Lung (tissue), 12 donors: ENCODE measurements around the gene OTX2. TPM values are rescaled to one million over a fixed set of nuclear protein-coding genes. Genes with fewer than 3 reads are reported as not detected.
A peak's percentile ranks its signal among the peaks of the same experiment; 100 is the strongest.

Experiments
- ATAC-seq: fragments of 200-7000 bp; cut with Tn5 transposase; one replicate; pipeline ENCODE4 v1.9.1; 2020; ENCODE audit warnings: moderate number of reproducible peaks; ENCODE audit not compliant: insufficient read depth, low FRiP score
- DNase-seq, 3 donors: peaks; one replicate each; pipeline ENCODE4 v3.0.0-alpha.2; 2013 to 2017
- H3K27ac ChIP-seq, 2 donors: one replicate each; pipeline ENCODE4 v1.5.1; 2013; ENCODE audit warnings: mild to moderate bottlenecking in 2 of 2, moderate library complexity in 2 of 2, control low read depth in 1 of 2, inconsistent platforms in 1 of 2, low read depth in 1 of 2, low read length in 1 of 2
- H3K27me3 ChIP-seq, 3 donors: one replicate each; pipeline ENCODE4 v1.5.1; 2013; ENCODE audit warnings: low read length in 2 of 3; ENCODE audit not compliant: control insufficient read depth in 3 of 3, insufficient read depth in 3 of 3
- H3K36me3 ChIP-seq, 4 donors: one replicate each; pipeline ENCODE4 v1.5.1; 2013; ENCODE audit warnings: low read length in 4 of 4, mild to moderate bottlenecking in 1 of 4, moderate library complexity in 1 of 4; ENCODE audit not compliant: control insufficient read depth in 4 of 4, insufficient read depth in 4 of 4
- H3K4me1 ChIP-seq, 5 donors: one replicate each; pipeline ENCODE4 v1.5.1; 2013; ENCODE audit warnings: low read length in 5 of 5, mild to moderate bottlenecking in 2 of 5, moderate library complexity in 1 of 5; ENCODE audit not compliant: control insufficient read depth in 5 of 5, insufficient read depth in 5 of 5
- H3K4me3 ChIP-seq: one replicate; pipeline ENCODE4 v1.5.1; 2013; ENCODE audit warnings: mild to moderate bottlenecking, control low read depth, moderate library complexity
- H3K9ac ChIP-seq, 2 donors: one replicate each; pipeline ENCODE4 v1.5.1; 2013; ENCODE audit warnings: low read length in 2 of 2, control low read depth in 1 of 2; ENCODE audit not compliant: insufficient read depth in 1 of 2
- H3K9me3 ChIP-seq, 4 donors: one replicate each; pipeline ENCODE4 v1.5.1; 2013; ENCODE audit warnings: low read length in 3 of 4, mild to moderate bottlenecking in 1 of 4, moderate library complexity in 1 of 4; ENCODE audit not compliant: control insufficient read depth in 4 of 4, insufficient read depth in 3 of 4
- CTCF ChIP-seq: IDR thresholded peaks from 2 replicates; pipeline ENCODE4 v1.5.1; 2012; ENCODE audit warnings: mild to moderate bottlenecking; ENCODE audit errors: control extremely low read depth, extremely low read depth
- WGBS, 2 donors: extraction: QIAGEN DNeasy Blood & Tissue Kit; methylation state at CpG; one replicate each; pipeline ENCODE4 v1.1.7; 2013; 5-methylcytosine and 5-hydroxymethylcytosine counted together
- polyA plus RNA-seq, 2 donors: library from polyadenylated mRNA; stranded (reverse); fragments of 200-250 nt; gene quantifications; one replicate each; pipeline ENCODE4 v1.2.1, GENCODE V29; 2013
- total RNA-seq, 2 donors: library from RNA; depleted of rRNA in 1 of 2; stranded (reverse); fragments of >200 nt in 1 of 2; gene quantifications; one replicate each; pipeline ENCODE4 v1.2.1, GENCODE V29; 2014 to 2021
- donor health status: control.
- donor health status: control.
- donor health status: Bipolar disorder and iron deficiency.
- donor health status: healthy.
- donor health status: DM: yes; HTN: yes; CAD: no.

The OTX2 gene
- total and polyA plus RNA-seq, 4 donors, result not detected

- no peaks in the 10 kb centered on the region for H3K36me3 ChIP-seq
- H3K4me1 ChIP-seq, result peaks cover 0 to 10% (median 0%) of the 10 kb centered on the region in 5 donors
- H3K4me3 ChIP-seq, result no peak overlapping the region
- 5 to 10% methylated on average over 58 to 63 of the region's 63 CpGs for WGBS, 2 donors
- DNase-seq, result no peak
- H3K27ac ChIP-seq, result no peak overlapping the region
- no peak for TF ChIP-seq CTCF
- H3K27me3 ChIP-seq, result peaks cover 28 to 97% (median 90%) of the 10 kb centered on the region in 3 donors
- ATAC-seq, result no peak
- peaks cover 0 to 25% (median 0%) of the 10 kb centered on the region in 4 donors for H3K9me3 ChIP-seq
- no peak overlapping the region for H3K9ac ChIP-seq
Measured at GRCh38 chr14:56809270-56810146, 771 bp downstream of the OTX2 start.

DNA sequence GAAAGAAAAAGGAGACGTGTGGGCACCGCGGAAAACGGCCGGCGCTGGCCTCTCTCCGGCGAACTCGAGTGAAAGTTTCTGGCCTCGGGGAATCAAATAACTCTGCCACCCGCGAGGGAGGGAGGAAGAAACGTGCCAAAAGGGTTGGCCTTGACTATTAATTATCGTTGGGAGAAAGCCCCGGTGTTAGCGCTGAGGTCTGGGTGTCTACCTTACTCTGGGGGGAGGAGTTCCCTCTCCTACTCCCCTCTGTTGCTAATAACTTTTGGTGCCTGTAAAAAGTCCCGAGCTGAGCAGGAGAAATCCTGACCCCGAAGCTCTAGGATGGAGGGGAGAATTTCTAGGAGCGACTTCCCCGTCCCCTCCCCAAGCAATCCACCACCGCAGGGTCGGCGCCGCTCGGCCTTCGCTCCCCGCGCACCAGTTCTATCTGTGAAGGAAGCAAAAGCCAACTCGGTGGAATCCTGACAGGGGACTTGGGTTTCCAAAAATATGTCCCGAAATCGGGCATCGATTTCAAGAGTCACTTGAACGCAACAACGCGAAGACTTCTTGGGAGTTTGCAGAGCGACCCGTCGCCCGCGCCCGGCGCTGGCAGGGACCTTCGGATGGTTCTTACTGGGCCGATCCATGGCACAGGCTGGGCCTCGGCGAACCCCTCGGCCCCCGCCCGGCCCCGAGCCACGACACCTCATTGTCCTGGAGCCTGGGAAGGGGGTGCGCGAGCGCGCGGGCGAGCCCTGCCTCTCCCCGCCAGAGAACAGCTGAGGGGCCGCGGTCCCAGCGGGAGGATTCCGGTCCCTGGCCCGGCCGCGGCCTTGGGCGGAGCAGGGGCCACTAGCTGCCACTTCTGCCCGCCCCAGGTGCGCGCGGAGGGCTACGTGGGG, 1.7 kb downstream of the OTX2 start:
- ATAC-seq (no peak), DNase-seq (peak in 1 of 3 donors; percentile 30)
- Histone ChIP-seq H3K27ac (no peak overlapping the region), H3K4me1 (peaks cover 0 to 11% (median 0%) of the 10 kb centered on the region in 5 donors), H3K27me3 (peaks cover 37 to 97% (median 91%) of the 10 kb centered on the region in 3 donors), H3K36me3 (no peaks in the 10 kb centered on the region), H3K9me3 (peaks cover 0 to 32% (median 0%) of the 10 kb centered on the region in 4 donors), H3K4me3 (no peak overlapping the region), H3K9ac (no peak overlapping the region)
- 5 to 8% methylated on average over 70 to 71 of the region's 71 CpGs for WGBS, 2 donors
- TF ChIP-seq CTCF, result no peak

DNA sequence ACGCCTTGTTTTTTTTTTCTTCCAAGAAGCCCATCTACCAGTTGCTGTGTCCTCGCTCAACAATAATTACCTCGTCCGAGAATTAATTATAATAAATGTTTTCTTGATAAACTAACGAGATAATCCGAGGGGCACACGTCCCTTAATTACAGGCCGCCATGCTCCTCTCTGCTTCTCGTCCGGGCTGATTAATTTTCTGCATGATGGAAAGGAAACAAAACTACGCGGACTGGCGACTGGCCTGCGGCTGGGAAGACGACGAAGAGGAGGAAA, 2.2 kb downstream of the OTX2 start:
- H3K9me3 ChIP-seq, result peaks cover 0 to 32% (median 0%) of the 10 kb centered on the region in 4 donors
- no peak for TF ChIP-seq CTCF
- 2 to 7% methylated on average over 16 of the region's 16 CpGs for WGBS, 2 donors
- no peak for ATAC-seq
- peaks cover 37 to 97% (median 91%) of the 10 kb centered on the region in 3 donors for H3K27me3 ChIP-seq
- no peak for DNase-seq
- H3K9ac ChIP-seq, result no peak overlapping the region
- no peak overlapping the region for H3K4me3 ChIP-seq
- no peaks in the 10 kb centered on the region for H3K36me3 ChIP-seq
- peaks cover 0 to 11% (median 0%) of the 10 kb centered on the region in 5 donors for H3K4me1 ChIP-seq
- H3K27ac ChIP-seq, result no peak overlapping the region
